ENCODE results near the gene AKR7A2. TPM values are rescaled to one million over a fixed set of nuclear protein-coding genes. Genes with fewer than 3 reads are reported as not detected.
A peak's percentile ranks its signal among the peaks of the same experiment; 100 is the strongest.
"Not testable (repeated sequence)": the region's sequence is repeated elsewhere in the genome, so short reads cannot be mapped to it uniquely, and the experiment has no call there.

Gene AKR7A2
- total RNA-seq, 1 donor from 2014 or later = 53.7 TPM

GRCh38 chr1:19283891-19284290 is 28.1 kb downstream of the AKR7A2 start:
- no peak overlapping the region for H3K27ac Mint-ChIP-seq
- DNase-seq (ENCODE audit: low spot score, unreplicated experiment) = no peak
- peaks cover 2% of the 10 kb centered on the region for H3K4me1 Mint-ChIP-seq (ENCODE audit: low read depth)

GRCh38 chr1:19274636-19275035 is 37.3 kb downstream of the AKR7A2 start:
- H3K27ac Mint-ChIP-seq = no peak overlapping the region
- H3K36me3 Mint-ChIP-seq (ENCODE audit: insufficient read depth) = peaks cover 5% of the 10 kb centered on the region
- no peaks in the 10 kb centered on the region for H3K27me3 Mint-ChIP-seq
- H3K9me3 Mint-ChIP-seq (ENCODE audit: low read depth) = peaks cover 5% of the 10 kb centered on the region
- H3K4me3 Mint-ChIP-seq (ENCODE audit: low read depth) = no peak overlapping the region
- H3K4me1 Mint-ChIP-seq (ENCODE audit: low read depth) = peaks cover 4% of the 10 kb centered on the region
- DNase-seq (ENCODE audit: low spot score, unreplicated experiment) = no peak
- TF ChIP-seq CTCF (IDR thresholded peaks at IDR 0.05; ENCODE audit: unreplicated experiment) = no peak

More at GRCh38 chr1:19283891-19284290, 28.1 kb downstream of the AKR7A2 start:
- TF ChIP-seq CTCF (IDR thresholded peaks at IDR 0.05; ENCODE audit: unreplicated experiment) = no peak
- Mint-ChIP-seq H3K4me3 (ENCODE audit: low read depth) (no peak overlapping the region), H3K36me3 (ENCODE audit: insufficient read depth) (peaks cover 8% of the 10 kb centered on the region), H3K27me3 (peaks cover 11% of the 10 kb centered on the region), H3K9me3 (ENCODE audit: low read depth) (no peaks in the 10 kb centered on the region)

DNA sequence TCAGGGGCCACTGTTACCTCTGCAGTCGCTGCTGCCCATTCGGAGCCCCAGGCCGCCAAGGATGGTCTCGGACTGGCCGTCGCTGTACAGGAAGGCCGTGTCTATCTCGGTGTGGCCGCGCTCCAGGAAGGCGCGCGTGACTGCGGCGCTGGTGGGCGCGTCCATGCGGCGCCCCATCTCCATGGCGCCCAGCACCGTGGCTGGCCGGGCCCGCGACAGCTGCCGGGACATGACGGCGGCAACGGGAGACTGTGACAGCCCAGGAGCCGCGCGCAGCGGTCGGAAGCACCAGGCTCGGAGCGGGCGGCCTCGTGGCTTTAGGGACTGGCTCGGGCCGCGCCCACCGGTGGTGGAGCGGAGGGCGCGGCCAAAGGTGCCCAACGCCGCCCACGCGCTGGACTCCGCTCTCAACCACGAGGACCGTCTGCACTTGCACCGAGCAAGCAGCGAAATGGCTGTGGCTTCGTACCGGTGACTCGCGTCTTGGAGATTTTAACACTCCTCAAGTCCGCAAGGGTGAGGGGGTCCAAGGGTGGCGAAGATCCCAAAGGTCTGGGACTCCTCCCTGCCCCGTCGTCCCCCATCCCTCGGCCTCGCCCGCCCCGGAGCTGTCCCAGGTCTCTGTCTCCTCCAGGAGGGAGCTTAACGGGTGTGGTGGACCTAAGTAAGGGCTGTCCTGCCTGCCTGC is 38.0 kb downstream of the AKR7A2 start:
- DNase-seq (ENCODE audit: low spot score, unreplicated experiment); H3K27ac Mint-ChIP-seq; H3K27me3 Mint-ChIP-seq; H3K9me3 Mint-ChIP-seq (ENCODE audit: low read depth); H3K4me1 Mint-ChIP-seq (ENCODE audit: low read depth); H3K36me3 Mint-ChIP-seq (ENCODE audit: insufficient read depth); H3K4me3 Mint-ChIP-seq (ENCODE audit: low read depth): not testable (repeated sequence)

GRCh38 chr1:19273106-19273843 is 38.7 kb downstream of the AKR7A2 start:
- H3K36me3 Mint-ChIP-seq (ENCODE audit: insufficient read depth) = peaks cover 3% of the 10 kb centered on the region
- H3K27me3 Mint-ChIP-seq = no peaks in the 10 kb centered on the region
- peaks cover 6% of the 10 kb centered on the region for H3K4me1 Mint-ChIP-seq (ENCODE audit: low read depth)
- H3K27ac Mint-ChIP-seq = no peak overlapping the region
- peaks cover 5% of the 10 kb centered on the region for H3K9me3 Mint-ChIP-seq (ENCODE audit: low read depth)
- no peak overlapping the region for H3K4me3 Mint-ChIP-seq (ENCODE audit: low read depth)
- TF ChIP-seq CTCF (IDR thresholded peaks at IDR 0.05; ENCODE audit: unreplicated experiment) = no peak
- no peak for DNase-seq (ENCODE audit: low spot score, unreplicated experiment)

DNA sequence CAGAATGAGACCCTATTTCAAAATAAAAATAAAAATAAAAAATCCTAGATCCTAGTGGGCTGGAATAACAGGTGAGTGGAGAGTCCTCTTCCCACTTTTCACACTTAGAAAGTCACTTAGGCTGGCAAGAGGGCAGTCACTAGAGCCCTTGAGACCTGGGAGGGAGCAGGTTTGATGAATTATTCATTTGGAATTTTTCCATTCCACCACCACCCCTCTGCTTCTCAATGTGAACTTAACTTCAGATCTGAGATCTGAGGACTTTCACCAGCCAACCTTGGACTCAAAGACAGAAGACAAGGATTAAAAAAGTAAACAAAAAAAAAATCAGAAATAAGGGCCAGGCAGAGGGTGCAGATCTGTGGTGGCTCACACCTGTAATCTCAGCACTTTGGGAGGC is 39.9 kb downstream of the AKR7A2 start:
- H3K9me3 Mint-ChIP-seq (ENCODE audit: low read depth) = peaks cover 5% of the 10 kb centered on the region
- TF ChIP-seq CTCF (IDR thresholded peaks at IDR 0.05; ENCODE audit: unreplicated experiment) = no peak
- no peak overlapping the region for H3K4me3 Mint-ChIP-seq (ENCODE audit: low read depth)
- H3K27ac Mint-ChIP-seq = no peak overlapping the region
- peaks cover 6% of the 10 kb centered on the region for H3K4me1 Mint-ChIP-seq (ENCODE audit: low read depth)
- peaks cover 3% of the 10 kb centered on the region for H3K36me3 Mint-ChIP-seq (ENCODE audit: insufficient read depth)
- H3K27me3 Mint-ChIP-seq = no peaks in the 10 kb centered on the region
- DNase-seq (ENCODE audit: low spot score, unreplicated experiment) = no peak

GRCh38 chr1:19270343-19270730 is 41.6 kb downstream of the AKR7A2 start:
- not testable (repeated sequence) for H3K36me3 Mint-ChIP-seq (ENCODE audit: insufficient read depth); H3K27ac Mint-ChIP-seq; H3K27me3 Mint-ChIP-seq; H3K4me3 Mint-ChIP-seq (ENCODE audit: low read depth); H3K4me1 Mint-ChIP-seq (ENCODE audit: low read depth); DNase-seq (ENCODE audit: low spot score, unreplicated experiment); H3K9me3 Mint-ChIP-seq (ENCODE audit: low read depth)

GRCh38 chr1:19269427-19270342 is 42.3 kb downstream of the AKR7A2 start:
- not testable (repeated sequence) for H3K27me3 Mint-ChIP-seq; DNase-seq (ENCODE audit: low spot score, unreplicated experiment); H3K36me3 Mint-ChIP-seq (ENCODE audit: insufficient read depth); H3K4me1 Mint-ChIP-seq (ENCODE audit: low read depth); H3K9me3 Mint-ChIP-seq (ENCODE audit: low read depth); H3K4me3 Mint-ChIP-seq (ENCODE audit: low read depth)
- peak overlapping the region; percentile 71 for H3K27ac Mint-ChIP-seq
